Activated T-helper 17 cell treated with anti-CD3 and anti-CD28 coated beads, Interleukin-2, amount 50 U/mL, for 72 hours (primary cell): ENCODE data around the gene MTG2. TPM values are rescaled to one million over a fixed set of nuclear protein-coding genes. Genes with fewer than 3 reads are reported as not detected.

Experiments used
- ATAC-seq: fragments of 150-1000 bp; cut with Tn5 transposase; replicated peaks from 2 replicates; pipeline ENCODE4 v1.10.0; 2021; ENCODE audit warnings: mild to moderate bottlenecking, moderate library complexity
- H3K27ac Mint-ChIP-seq: one replicate; pipeline ENCODE4 v1.8.0; 2022; ENCODE audit warnings: mixed read lengths
- H3K27me3 Mint-ChIP-seq: one replicate; pipeline ENCODE4 v1.8.0; 2022; ENCODE audit warnings: mixed read lengths
- H3K36me3 Mint-ChIP-seq: one replicate; pipeline ENCODE4 v1.8.0; 2022; ENCODE audit warnings: low read depth, mild to moderate bottlenecking, mixed read lengths
- H3K4me1 Mint-ChIP-seq: one replicate; pipeline ENCODE4 v1.8.0; 2022; ENCODE audit warnings: mixed read lengths
- H3K4me3 Mint-ChIP-seq: one replicate; pipeline ENCODE4 v1.8.0; 2022; ENCODE audit warnings: mild to moderate bottlenecking, mixed read lengths
- H3K9me3 Mint-ChIP-seq: one replicate; pipeline ENCODE4 v1.8.0; 2022; ENCODE audit warnings: mixed read lengths
- total RNA-seq, 2 donors: library from RNA; stranded (reverse); gene quantifications; one replicate each; pipeline ENCODE4 v1.2.3, GENCODE V29; 2022

Gene MTG2
- total RNA-seq, 2 donors from 2014 or later, result 19.7 to 40.2 TPM

GRCh38 chr20:62151225-62151624 lies 31.6 kb upstream of the MTG2 start:
- no peak overlapping the region for H3K27ac Mint-ChIP-seq
- no peaks in the 10 kb centered on the region for H3K27me3 Mint-ChIP-seq
- H3K4me3 Mint-ChIP-seq, result no peak overlapping the region
- H3K4me1 Mint-ChIP-seq, result peaks cover 23% of the 10 kb centered on the region
- no peak for ATAC-seq
- peaks cover 34% of the 10 kb centered on the region for H3K36me3 Mint-ChIP-seq
- no peaks in the 10 kb centered on the region for H3K9me3 Mint-ChIP-seq

DNA sequence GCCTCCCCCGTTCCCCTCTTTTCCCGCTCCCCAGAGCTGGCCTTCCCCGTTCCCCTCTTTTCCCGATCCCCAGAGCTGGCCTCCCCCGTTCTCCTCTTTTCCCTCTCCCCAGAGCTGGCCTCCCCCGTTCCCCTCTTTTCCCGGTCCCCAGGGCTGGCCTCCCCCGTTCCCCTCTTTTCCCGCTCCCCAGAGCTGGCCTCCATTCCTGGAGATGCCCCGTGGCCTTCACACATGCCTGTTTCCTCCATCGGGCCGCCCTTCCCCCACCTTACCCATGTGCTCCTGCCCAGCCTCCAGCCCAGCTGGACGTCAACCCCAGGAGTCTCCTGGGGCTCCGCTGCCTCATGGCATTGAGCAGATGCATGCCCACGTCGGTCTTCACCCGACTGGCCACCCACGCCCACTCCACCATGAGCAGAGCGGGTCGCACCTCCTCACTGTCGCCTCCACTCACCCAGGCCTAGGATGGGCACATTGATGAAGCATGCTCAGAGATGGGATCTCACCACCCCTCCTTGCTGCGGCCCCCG lies 30.9 kb upstream of the MTG2 start:
- Mint-ChIP-seq H3K36me3 (peaks cover 34% of the 10 kb centered on the region), H3K4me3 (no peak overlapping the region), H3K9me3 (no peaks in the 10 kb centered on the region), H3K27me3 (no peaks in the 10 kb centered on the region), H3K4me1 (peaks cover 23% of the 10 kb centered on the region), H3K27ac (no peak overlapping the region)
- ATAC-seq, result no peak

- H3K36me3 Mint-ChIP-seq, result peaks cover 45% of the 10 kb centered on the region
- H3K9me3 Mint-ChIP-seq, result no peaks in the 10 kb centered on the region
- peaks cover 23% of the 10 kb centered on the region for H3K4me1 Mint-ChIP-seq
- H3K27me3 Mint-ChIP-seq, result no peaks in the 10 kb centered on the region
- H3K4me3 Mint-ChIP-seq, result no peak overlapping the region
- no peak overlapping the region for H3K27ac Mint-ChIP-seq
- no peak for ATAC-seq
Observed at GRCh38 chr20:62155428-62156253, 27.2 kb upstream of the MTG2 start.

GRCh38 chr20:62156254-62156556 lies 26.6 kb upstream of the MTG2 start:
- H3K4me1 Mint-ChIP-seq, result peaks cover 23% of the 10 kb centered on the region
- peaks cover 50% of the 10 kb centered on the region for H3K36me3 Mint-ChIP-seq
- no peak for ATAC-seq
- no peak overlapping the region for H3K4me3 Mint-ChIP-seq
- H3K27me3 Mint-ChIP-seq, result no peaks in the 10 kb centered on the region
- no peak overlapping the region for H3K27ac Mint-ChIP-seq
- no peaks in the 10 kb centered on the region for H3K9me3 Mint-ChIP-seq

DNA sequence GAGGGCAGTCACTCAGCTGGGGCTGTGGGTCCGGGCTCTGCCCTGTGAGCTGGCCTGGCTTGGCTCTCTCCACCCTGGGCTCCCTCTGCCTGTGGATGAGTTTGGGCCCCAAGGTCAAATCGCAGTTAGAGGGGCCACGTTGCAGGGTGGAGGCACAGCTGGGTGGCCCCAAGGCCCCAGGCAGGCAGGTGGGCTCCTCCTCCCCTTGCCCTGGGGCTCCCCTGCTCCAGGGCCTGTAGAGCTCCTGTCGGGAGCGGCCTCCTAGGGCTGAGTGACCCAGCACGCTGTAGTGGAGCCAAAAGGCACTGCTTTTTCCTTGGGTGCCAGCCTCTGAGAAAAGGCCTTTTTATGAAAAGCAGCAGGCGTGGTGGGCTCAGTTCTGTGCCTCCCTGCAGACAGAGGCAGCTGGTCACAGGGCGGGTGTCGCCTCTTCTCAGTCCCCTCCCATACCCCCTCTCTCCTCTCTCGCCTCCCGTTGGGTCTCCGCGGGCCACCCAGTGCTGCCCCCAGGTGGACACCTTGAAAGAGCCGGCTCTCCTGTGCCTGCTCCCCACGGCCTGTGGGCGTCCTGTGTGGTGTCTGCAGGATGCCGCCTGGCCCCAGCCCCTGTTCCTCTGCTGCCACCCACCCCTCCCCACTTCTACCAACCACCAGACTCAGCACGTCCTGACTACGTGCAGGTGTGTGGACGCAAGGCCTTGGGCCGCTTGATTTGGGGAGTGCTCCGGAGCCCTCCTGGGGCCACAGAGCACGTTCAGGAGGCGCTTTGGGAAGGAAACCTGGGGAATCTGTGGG lies 26.0 kb upstream of the MTG2 start:
- peak; percentile 54 for ATAC-seq
- Mint-ChIP-seq H3K9me3 (no peaks in the 10 kb centered on the region), H3K27ac (no peak overlapping the region), H3K4me3 (no peak overlapping the region), H3K4me1 (peaks cover 23% of the 10 kb centered on the region), H3K27me3 (no peaks in the 10 kb centered on the region), H3K36me3 (peaks cover 56% of the 10 kb centered on the region)

- H3K27ac Mint-ChIP-seq, result no peak overlapping the region
- no peaks in the 10 kb centered on the region for H3K27me3 Mint-ChIP-seq
- peaks cover 56% of the 10 kb centered on the region for H3K36me3 Mint-ChIP-seq
- no peak for ATAC-seq
- H3K9me3 Mint-ChIP-seq, result no peaks in the 10 kb centered on the region
- H3K4me1 Mint-ChIP-seq, result peaks cover 23% of the 10 kb centered on the region
- no peak overlapping the region for H3K4me3 Mint-ChIP-seq
Observed at GRCh38 chr20:62157387-62158087, 25.3 kb upstream of the MTG2 start.

DNA sequence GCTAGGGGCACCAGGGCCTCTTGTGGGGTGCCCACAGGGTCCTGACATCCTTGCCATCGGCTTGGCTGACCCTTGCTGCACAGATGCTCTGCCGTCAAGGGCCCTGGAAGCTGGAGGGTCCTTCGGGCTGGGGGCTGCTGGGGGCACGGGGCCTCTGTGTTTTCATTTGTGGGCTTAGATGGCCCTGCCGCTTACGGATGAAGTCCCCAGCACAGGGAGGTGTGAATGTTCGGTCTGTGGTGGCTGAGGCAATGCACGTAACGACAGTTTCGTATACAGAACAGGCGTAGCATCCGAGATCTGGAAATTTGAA lies 24.8 kb upstream of the MTG2 start:
- H3K36me3 Mint-ChIP-seq, result peaks cover 52% of the 10 kb centered on the region
- no peak overlapping the region for H3K27ac Mint-ChIP-seq
- H3K27me3 Mint-ChIP-seq, result no peaks in the 10 kb centered on the region
- ATAC-seq, result no peak
- H3K4me1 Mint-ChIP-seq, result peaks cover 23% of the 10 kb centered on the region
- H3K4me3 Mint-ChIP-seq, result no peak overlapping the region
- H3K9me3 Mint-ChIP-seq, result no peaks in the 10 kb centered on the region

DNA sequence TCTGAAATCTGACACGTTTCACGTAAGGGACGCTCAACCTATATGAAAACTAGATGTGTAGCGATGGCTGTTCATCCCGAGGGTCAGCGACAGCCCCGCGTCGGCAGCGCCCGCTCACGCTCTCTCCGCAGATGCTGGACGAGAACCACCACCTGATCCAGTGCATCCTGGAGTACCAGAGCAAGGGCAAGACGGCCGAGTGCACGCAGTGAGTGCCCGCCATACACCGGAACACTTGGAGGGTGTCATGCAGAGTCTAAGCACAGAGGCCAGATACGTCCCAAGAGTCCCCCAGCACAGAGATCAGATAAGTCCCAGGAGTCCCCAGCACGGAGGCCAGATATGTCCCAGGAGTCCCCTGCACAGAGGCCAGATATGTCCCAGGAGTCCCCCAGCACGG lies 24.3 kb upstream of the MTG2 start:
- peaks cover 50% of the 10 kb centered on the region for H3K36me3 Mint-ChIP-seq
- H3K27ac Mint-ChIP-seq, result no peak overlapping the region
- no peaks in the 10 kb centered on the region for H3K27me3 Mint-ChIP-seq
- peaks cover 23% of the 10 kb centered on the region for H3K4me1 Mint-ChIP-seq
- ATAC-seq, result no peak
- no peak overlapping the region for H3K4me3 Mint-ChIP-seq
- no peaks in the 10 kb centered on the region for H3K9me3 Mint-ChIP-seq

DNA sequence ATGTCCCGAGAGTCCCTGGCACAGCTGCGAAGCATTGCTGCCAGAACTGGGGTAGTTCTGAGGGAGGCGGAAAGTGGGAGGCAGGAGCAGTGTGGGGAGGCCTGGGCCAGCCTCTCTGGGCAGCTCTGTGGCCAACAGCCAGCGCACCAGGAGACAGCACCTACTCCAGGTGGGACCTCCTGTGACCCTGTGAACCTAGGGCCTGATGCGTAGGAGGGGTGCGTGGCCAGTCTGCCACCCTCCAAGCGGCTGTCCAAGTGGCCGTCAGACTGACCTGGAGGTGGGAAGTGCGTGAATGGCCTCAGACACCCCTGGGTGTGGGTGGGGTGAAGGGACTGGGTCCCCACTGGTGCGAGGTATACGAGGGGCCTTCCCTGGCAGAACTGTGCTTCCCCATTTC lies 23.8 kb upstream of the MTG2 start:
- peaks cover 17% of the 10 kb centered on the region for H3K4me1 Mint-ChIP-seq
- H3K36me3 Mint-ChIP-seq, result peaks cover 50% of the 10 kb centered on the region
- ATAC-seq, result no peak
- H3K27ac Mint-ChIP-seq, result no peak overlapping the region
- no peaks in the 10 kb centered on the region for H3K27me3 Mint-ChIP-seq
- no peaks in the 10 kb centered on the region for H3K9me3 Mint-ChIP-seq
- H3K4me3 Mint-ChIP-seq, result no peak overlapping the region

GRCh38 chr20:62159839-62160238 lies 23.0 kb upstream of the MTG2 start:
- Mint-ChIP-seq H3K4me3 (peak overlapping the region; percentile 49), H3K9me3 (no peaks in the 10 kb centered on the region), H3K27me3 (no peaks in the 10 kb centered on the region), H3K4me1 (peaks cover 13% of the 10 kb centered on the region), H3K36me3 (peaks cover 50% of the 10 kb centered on the region), H3K27ac (peak overlapping the region; percentile 16)
- peak; percentile 95 for ATAC-seq

DNA sequence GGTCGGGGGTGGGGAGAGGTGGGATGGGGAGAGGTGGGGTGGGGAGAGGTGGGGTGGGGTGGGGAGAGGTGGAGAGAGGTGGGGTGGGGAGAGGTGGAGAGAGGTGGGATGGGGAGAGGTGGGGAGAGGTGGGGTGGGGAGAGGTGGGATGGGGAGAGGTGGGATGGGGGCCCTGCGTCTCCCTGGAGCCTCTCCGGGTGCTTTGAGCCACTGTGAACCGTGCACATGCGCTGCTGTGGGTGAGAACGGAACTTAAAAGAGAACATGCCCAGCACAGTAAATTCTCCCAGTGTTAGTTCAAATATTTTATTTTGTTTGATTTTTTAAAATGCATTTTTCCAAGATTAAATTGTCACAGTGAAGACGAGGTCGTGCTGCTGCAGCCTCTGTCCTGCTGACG lies 22.6 kb upstream of the MTG2 start:
- Mint-ChIP-seq H3K4me3 (peak overlapping the region; percentile 49), H3K36me3 (peaks cover 50% of the 10 kb centered on the region), H3K27ac (peak overlapping the region; percentile 16), H3K4me1 (peaks cover 13% of the 10 kb centered on the region), H3K9me3 (no peaks in the 10 kb centered on the region), H3K27me3 (no peaks in the 10 kb centered on the region)
- ATAC-seq, result no peak

- no peak overlapping the region for H3K4me3 Mint-ChIP-seq
- H3K27ac Mint-ChIP-seq, result no peak overlapping the region
- H3K4me1 Mint-ChIP-seq, result peaks cover 8% of the 10 kb centered on the region
- H3K36me3 Mint-ChIP-seq, result peaks cover 50% of the 10 kb centered on the region
- no peaks in the 10 kb centered on the region for H3K27me3 Mint-ChIP-seq
- H3K9me3 Mint-ChIP-seq, result no peaks in the 10 kb centered on the region
- no peak for ATAC-seq
Observed at GRCh38 chr20:62160876-62161275, 22.0 kb upstream of the MTG2 start.

DNA sequence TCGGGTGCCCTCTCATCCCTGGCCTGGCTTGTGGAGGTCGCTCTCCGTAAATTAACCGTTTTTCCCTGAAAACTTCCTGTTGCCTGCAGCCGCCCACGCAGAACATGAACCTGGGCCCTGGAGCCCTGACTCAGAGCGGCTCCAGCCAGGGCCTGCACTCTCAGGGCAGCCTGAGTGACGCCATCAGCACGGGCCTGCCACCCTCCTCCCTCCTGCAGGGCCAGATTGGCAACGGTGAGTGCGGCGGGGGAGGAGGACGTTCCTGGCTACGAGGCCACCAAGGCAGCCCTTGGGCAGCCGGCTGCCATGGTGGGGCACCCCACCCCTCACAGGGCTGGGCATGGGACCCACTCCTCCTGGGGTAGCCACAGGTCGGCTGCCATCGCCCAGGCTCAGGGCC lies 21.5 kb upstream of the MTG2 start:
- H3K4me3 Mint-ChIP-seq, result no peak overlapping the region
- ATAC-seq, result no peak
- no peak overlapping the region for H3K27ac Mint-ChIP-seq
- H3K27me3 Mint-ChIP-seq, result no peaks in the 10 kb centered on the region
- peaks cover 53% of the 10 kb centered on the region for H3K36me3 Mint-ChIP-seq
- no peaks in the 10 kb centered on the region for H3K9me3 Mint-ChIP-seq
- peaks cover 6% of the 10 kb centered on the region for H3K4me1 Mint-ChIP-seq

DNA sequence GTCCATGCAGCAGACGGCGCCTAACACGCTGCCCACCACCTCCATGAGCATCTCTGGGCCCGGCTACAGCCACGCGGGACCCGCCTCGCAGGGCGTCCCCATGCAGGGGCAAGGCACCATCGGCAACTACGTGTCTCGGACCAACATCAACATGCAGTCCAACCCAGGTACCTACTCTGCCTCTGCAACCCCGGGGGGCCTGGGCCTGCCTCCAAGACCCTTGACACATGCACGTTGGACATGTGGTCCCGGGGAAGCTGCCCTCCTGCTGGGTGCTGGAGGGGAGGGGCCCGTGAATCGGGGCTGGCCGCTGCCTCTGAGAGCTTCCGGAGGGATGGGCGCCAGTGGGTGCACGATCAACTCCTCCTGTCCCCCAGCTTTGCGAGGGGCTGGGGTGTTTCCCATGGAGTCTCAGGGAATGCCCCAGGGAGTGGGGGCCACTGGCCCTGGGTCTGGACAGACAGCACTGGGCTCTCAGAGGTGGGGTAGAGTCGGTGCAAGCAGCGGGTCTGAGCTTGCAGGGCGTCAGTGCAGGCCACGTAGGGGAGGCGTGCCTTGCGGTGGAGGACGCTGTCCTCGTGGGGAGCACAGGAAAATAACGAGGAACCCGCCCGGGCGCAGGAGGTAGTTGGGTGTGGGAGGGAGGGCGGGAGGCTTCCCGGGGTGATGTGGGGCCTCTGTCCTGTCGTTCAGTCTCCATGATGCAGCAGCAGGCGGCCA lies 19.9 kb upstream of the MTG2 start:
- no peaks in the 10 kb centered on the region for H3K9me3 Mint-ChIP-seq
- no peaks in the 10 kb centered on the region for H3K27me3 Mint-ChIP-seq
- H3K36me3 Mint-ChIP-seq, result peaks cover 56% of the 10 kb centered on the region
- H3K4me3 Mint-ChIP-seq, result no peak overlapping the region
- no peak for ATAC-seq
- H3K4me1 Mint-ChIP-seq, result peaks cover 6% of the 10 kb centered on the region
- H3K27ac Mint-ChIP-seq, result no peak overlapping the region
